Activated gamma-delta T cell (primary cell): Measurements from ENCODE around the gene LSAMP.

Experiments used
- DNase-seq: peaks from one replicate; lab custom pipeline; 2025; lab: John Stamatoyannopoulos, UW

LSAMP gene

GRCh38 chr3:116432795-116433194 lies 12.5 kb downstream of the LSAMP start:
- no peak for DNase-seq

- no peak for DNase-seq
These were observed 15.6 kb downstream of the LSAMP start for GRCh38 chr3:116429479-116430269.

- no peak for DNase-seq
These were observed 19.3 kb downstream of the LSAMP start for GRCh38 chr3:116426036-116426435.

- no peak for DNase-seq
These were observed 20.2 kb downstream of the LSAMP start for GRCh38 chr3:116425126-116425525.

- DNase-seq, result no peak
These were observed 21.3 kb downstream of the LSAMP start for GRCh38 chr3:116423945-116424344.

- no peak for DNase-seq
These were observed 21.9 kb downstream of the LSAMP start for GRCh38 chr3:116423374-116423773.

- DNase-seq, result no peak
These were observed 28.1 kb downstream of the LSAMP start for GRCh38 chr3:116417151-116417550.

GRCh38 chr3:116413319-116413718 lies 32.0 kb downstream of the LSAMP start:
- DNase-seq, result no peak

- DNase-seq, result no peak
These were observed 36.8 kb downstream of the LSAMP start for GRCh38 chr3:116408473-116408872.

- DNase-seq, result no peak
These were observed 40.1 kb downstream of the LSAMP start for GRCh38 chr3:116405231-116405630.

GRCh38 chr3:116399701-116400226 lies 45.5 kb downstream of the LSAMP start:
- no peak for DNase-seq

GRCh38 chr3:116394365-116394764 lies 50.9 kb downstream of the LSAMP start:
- no peak for DNase-seq

- no peak for DNase-seq
These were observed 52.1 kb downstream of the LSAMP start for GRCh38 chr3:116393199-116393598.

- no peak for DNase-seq
These were observed 53.0 kb downstream of the LSAMP start for GRCh38 chr3:116392291-116392690.

GRCh38 chr3:116391296-116392201 lies 53.7 kb downstream of the LSAMP start:
- no peak for DNase-seq

GRCh38 chr3:116390318-116390717 lies 55.0 kb downstream of the LSAMP start:
- DNase-seq, result no peak

GRCh38 chr3:116388867-116389385 lies 56.4 kb downstream of the LSAMP start:
- DNase-seq, result no peak

- DNase-seq, result no peak
These were observed 59.1 kb downstream of the LSAMP start for GRCh38 chr3:116386168-116386567.

GRCh38 chr3:116384717-116385116 lies 60.6 kb downstream of the LSAMP start:
- no peak for DNase-seq

- no peak for DNase-seq
These were observed 67.2 kb downstream of the LSAMP start for GRCh38 chr3:116378077-116378476.

GRCh38 chr3:116374901-116375300 lies 70.4 kb downstream of the LSAMP start:
- no peak for DNase-seq

- DNase-seq, result no peak
These were observed 77.4 kb downstream of the LSAMP start for GRCh38 chr3:116367761-116368395.
